Measurements from ENCODE around the gene C11orf24. TPM values are rescaled to one million over a fixed set of nuclear protein-coding genes. Genes with fewer than 3 reads are reported as not detected.

The C11orf24 gene
- total and polyA plus RNA-seq, 12 donors = 8.8 to 46.5 (median 26.8) TPM

GRCh38 chr11:68260484-68260883 lies 11.3 kb downstream of the C11orf24 start:
- no peak for DNase-seq
- Histone ChIP-seq H3K9me3 (replicated peaks in 1 of 3) (no peaks in the 10 kb centered on the region), H3K4me1 (replicated peaks in 1 of 2) (peaks cover 0 to 9% of the 10 kb centered on the region in 2 donors), H3K27me3 (no peaks in the 10 kb centered on the region), H3K27ac (no peak overlapping the region), H3K4me3 (no peak overlapping the region), H3K36me3 (replicated peaks in 1 of 2) (peaks cover 0 to 40% of the 10 kb centered on the region in 2 donors)
- TF ChIP-seq CTCF (IDR thresholded peaks at IDR 0.05) = no peak
- intact Hi-C loops (cut with DNase I) = loop anchor here in 1 of 2 donors (5.0 kb wide), 2 partner anchors 127 to 187 kb away; no protein-coding TSS in a partner anchor
- whole genome bisulfite sequencing, 4 donors = 85 to 100% (median 93%) methylated on average over 2 to 6 of the region's 6 CpGs

GRCh38 chr11:68259122-68259959 lies 12.4 kb downstream of the C11orf24 start:
- H3K27ac ChIP-seq = no peak overlapping the region
- WGBS, 4 donors = 81 to 89% (median 81%) methylated on average over 8 to 15 of the region's 15 CpGs
- H3K4me3 ChIP-seq = no peak overlapping the region
- TF ChIP-seq POLR2A (IDR thresholded peaks at IDR 0.05) = no peak
- no peak for TF ChIP-seq CTCF (IDR thresholded peaks at IDR 0.05)
- H3K9me3 ChIP-seq (replicated peaks in 1 of 3) = no peaks in the 10 kb centered on the region
- peaks cover 0 to 34% of the 10 kb centered on the region in 2 donors for H3K36me3 ChIP-seq (replicated peaks in 1 of 2)
- no peaks in the 10 kb centered on the region for H3K27me3 ChIP-seq
- intact Hi-C loops (cut with DNase I) = loop anchor here in 1 of 2 donors (5.0 kb wide), 2 partner anchors 38 to 123 kb away; no protein-coding TSS in a partner anchor
- no peak for DNase-seq
- peaks cover 0 to 5% of the 10 kb centered on the region in 2 donors for H3K4me1 ChIP-seq (replicated peaks in 1 of 2)

- H3K36me3 ChIP-seq (replicated peaks in 1 of 2) = peaks cover 0 to 26% of the 10 kb centered on the region in 2 donors
- H3K27ac ChIP-seq = no peak overlapping the region
- WGBS, 4 donors = 91 to 94% (median 92%) methylated on average over 12 to 13 of the region's 13 CpGs
- H3K4me3 ChIP-seq = no peak overlapping the region
- H3K27me3 ChIP-seq = no peaks in the 10 kb centered on the region
- DNase-seq = no peak
- H3K4me1 ChIP-seq (replicated peaks in 1 of 2) = peaks cover 0 to 5% of the 10 kb centered on the region in 2 donors
- H3K9me3 ChIP-seq (replicated peaks in 1 of 3) = no peaks in the 10 kb centered on the region
- intact Hi-C loops (cut with DNase I) = loop anchor here in 1 of 2 donors (5.0 kb wide), 2 partner anchors 39 to 124 kb away; no protein-coding TSS in a partner anchor
- TF ChIP-seq POLR2A (IDR thresholded peaks at IDR 0.05) = no peak
- TF ChIP-seq CTCF (IDR thresholded peaks at IDR 0.05) = no peak
Measured at GRCh38 chr11:68258363-68258765, 13.4 kb downstream of the C11orf24 start.

GRCh38 chr11:68257477-68258362 lies 14.1 kb downstream of the C11orf24 start:
- Histone ChIP-seq H3K4me1 (replicated peaks in 1 of 2) (peaks cover 0 to 5% of the 10 kb centered on the region in 2 donors), H3K27me3 (no peaks in the 10 kb centered on the region), H3K4me3 (no peak overlapping the region), H3K36me3 (replicated peaks in 1 of 2) (peaks cover 0 to 20% of the 10 kb centered on the region in 2 donors), H3K27ac (peak overlapping the region in 1 of 5 donors; percentile 35), H3K9me3 (replicated peaks in 1 of 3) (no peaks in the 10 kb centered on the region)
- WGBS, 4 donors = 33 to 65% (median 48%) methylated on average over 10 to 22 of the region's 22 CpGs
- DNase-seq = peak; percentile 96 to 99 (median 99)
- TF ChIP-seq CTCF (IDR thresholded peaks at IDR 0.05) (peak; percentile 91 to 96 (median 94)), POLR2A (IDR thresholded peaks at IDR 0.05) (no peak)
- intact Hi-C loops (cut with DNase I) = loop anchor here (1.0 to 5.0 kb wide), 4 partner anchors 39 to 190 kb away; no protein-coding TSS in a partner anchor
